HUES6 (cell line): ENCODE data around the gene GPR15.

Experiments
- H3K27ac ChIP-seq: 2 replicates; pipeline ENCODE4 v1.7.0; 2013; ENCODE audit warnings: low read depth, mild to moderate bottlenecking, low read length, inconsistent platforms
- H3K27me3 ChIP-seq: 2 replicates; pipeline ENCODE4 v1.6.1; 2013; ENCODE audit warnings: low read length; ENCODE audit not compliant: control insufficient read depth, insufficient read depth
- H3K36me3 ChIP-seq: 2 replicates; pipeline ENCODE4 v1.6.1; 2013; ENCODE audit warnings: low read length; ENCODE audit not compliant: control insufficient read depth, insufficient read depth
- H3K4me1 ChIP-seq: 2 replicates; pipeline ENCODE4 v1.6.1; 2013; ENCODE audit warnings: low read length; ENCODE audit not compliant: control insufficient read depth, insufficient read depth
- H3K4me3 ChIP-seq: 2 replicates; pipeline ENCODE4 v1.5.1; 2013; ENCODE audit warnings: low read depth, low read length
- H3K9ac ChIP-seq: one replicate; pipeline ENCODE4 v1.6.1; 2013; ENCODE audit warnings: mild to moderate bottlenecking, low read length
- H3K9me3 ChIP-seq: 2 replicates; pipeline ENCODE4 v1.6.1; 2013; ENCODE audit warnings: low read depth, low read length; ENCODE audit not compliant: control insufficient read depth, insufficient read depth

The GPR15 gene

DNA sequence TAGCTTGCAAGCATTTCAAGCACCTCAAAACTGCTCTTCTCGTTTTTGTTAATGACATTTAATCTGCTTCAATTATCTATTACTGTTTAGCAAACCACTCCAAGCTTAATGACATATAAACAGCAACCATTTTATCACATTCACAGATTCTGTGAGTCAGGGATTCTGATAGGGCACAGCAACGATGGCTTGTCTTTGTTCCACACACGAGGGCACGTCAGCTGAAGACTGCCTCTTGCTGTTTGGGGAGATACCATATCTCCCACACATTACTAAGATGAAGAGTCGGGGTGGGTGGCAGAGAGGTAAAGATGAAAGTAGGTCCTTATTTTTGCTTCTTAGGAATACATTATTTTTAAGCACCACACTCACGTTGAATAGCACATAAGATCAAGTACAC, 42.4 kb downstream of the GPR15 start:
- Histone ChIP-seq H3K9ac (no peak overlapping the region), H3K27ac (no peak overlapping the region)

DNA sequence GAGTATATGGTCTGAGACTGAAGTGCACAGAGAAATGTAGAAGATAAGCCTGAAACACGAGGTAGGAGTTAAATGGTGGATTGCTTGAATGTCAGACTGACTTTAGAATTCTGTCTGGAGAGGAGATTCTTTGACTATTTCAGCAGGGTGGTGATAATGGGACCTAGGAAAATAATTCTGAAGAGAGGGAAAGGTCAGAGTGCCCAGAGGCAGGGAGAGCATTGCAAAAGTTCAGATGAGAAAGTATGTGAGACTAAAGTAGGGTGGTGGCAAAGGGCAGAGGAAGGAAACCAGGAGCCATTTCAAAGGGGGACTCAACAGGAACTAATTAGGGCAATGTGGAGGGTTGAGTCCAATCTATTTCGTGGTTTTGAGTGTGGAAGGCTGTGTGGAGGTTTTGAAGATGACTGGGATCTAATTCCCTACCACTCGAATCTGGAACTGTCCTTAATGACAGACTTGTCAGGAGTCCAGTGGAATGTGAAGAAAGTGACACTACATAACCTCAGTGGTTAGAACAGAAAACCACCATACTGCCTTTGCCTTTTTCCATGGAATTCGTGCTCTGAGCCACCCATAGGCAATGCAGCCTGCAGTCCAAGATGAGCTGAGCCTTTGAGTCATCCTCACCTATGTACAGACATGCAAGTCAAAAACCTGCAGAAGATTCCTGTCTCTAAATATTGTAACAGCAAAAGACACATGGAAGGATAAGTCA, 45.6 kb downstream of the GPR15 start:
- Histone ChIP-seq H3K27me3 (no peaks in the 10 kb centered on the region), H3K4me3 (no peak overlapping the region), H3K9ac (no peak overlapping the region), H3K27ac (no peak overlapping the region), H3K36me3 (peaks cover 53% of the 10 kb centered on the region), H3K4me1 (0 out of 2 replicates have a peak, but pooled peaks cover 4% of the 10 kb centered on the region), H3K9me3 (no peaks in the 10 kb centered on the region)

More for the DNA sequence above, 42.4 kb downstream of the GPR15 start:
- H3K4me3 ChIP-seq: no peak overlapping the region
- H3K27me3 ChIP-seq: no peaks in the 10 kb centered on the region
- peaks cover 26% of the 10 kb centered on the region for H3K36me3 ChIP-seq
- H3K9me3 ChIP-seq: no peaks in the 10 kb centered on the region
- H3K4me1 ChIP-seq: 0 out of 2 replicates have a peak, but pooled peaks cover 4% of the 10 kb centered on the region

GRCh38 chr3:98580401-98581386, 48.9 kb downstream of the GPR15 start:
- Histone ChIP-seq H3K36me3 (peaks cover 75% of the 10 kb centered on the region), H3K9ac (no peak overlapping the region), H3K4me3 (no peak overlapping the region), H3K4me1 (peaks cover 9% of the 10 kb centered on the region; the same call in 1 of the 2 replicates), H3K27me3 (no peaks in the 10 kb centered on the region), H3K27ac (no peak overlapping the region), H3K9me3 (no peaks in the 10 kb centered on the region)

GRCh38 chr3:98581474-98581873, 49.7 kb downstream of the GPR15 start:
- Histone ChIP-seq H3K4me3 (no peak overlapping the region), H3K36me3 (peaks cover 79% of the 10 kb centered on the region), H3K27ac (no peak overlapping the region), H3K9ac (no peak overlapping the region), H3K4me1 (peaks cover 10% of the 10 kb centered on the region; the same call in 1 of the 2 replicates), H3K27me3 (no peaks in the 10 kb centered on the region), H3K9me3 (no peaks in the 10 kb centered on the region)

- Histone ChIP-seq H3K9me3 (no peaks in the 10 kb centered on the region), H3K36me3 (peaks cover 79% of the 10 kb centered on the region), H3K9ac (no peak overlapping the region), H3K27me3 (no peaks in the 10 kb centered on the region), H3K4me1 (peaks cover 10% of the 10 kb centered on the region; the same call in 1 of the 2 replicates), H3K27ac (no peak overlapping the region), H3K4me3 (no peak overlapping the region)
Observed at GRCh38 chr3:98582042-98582441, 50.3 kb downstream of the GPR15 start.

- Histone ChIP-seq H3K4me3 (no peak overlapping the region), H3K4me1 (peaks cover 10% of the 10 kb centered on the region; the same call in 1 of the 2 replicates), H3K27ac (no peak overlapping the region), H3K27me3 (no peaks in the 10 kb centered on the region), H3K9me3 (no peaks in the 10 kb centered on the region), H3K36me3 (peaks cover 78% of the 10 kb centered on the region), H3K9ac (no peak overlapping the region)
Observed at GRCh38 chr3:98583766-98584165, 52.0 kb downstream of the GPR15 start.
